Endometrial microvascular endothelial cells (primary cell): ENCODE results near the gene YJU2. TPM values are rescaled to one million over a fixed set of nuclear protein-coding genes. Genes with fewer than 3 reads are reported as not detected.
"Not testable (repeated sequence)": the region's sequence is repeated elsewhere in the genome, so short reads cannot be mapped to it uniquely, and the experiment has no call there.

Source experiments
- in situ Hi-C: cut with HindIII; loops from 2 replicates; pipeline ENCODE4 v1.10.0; 2017; ENCODE audit warnings: low sequenced_read_pairs, low pct_unique_long_range_greater_than_20kb; ENCODE audit errors: inconsistent ontology term
- total RNA-seq: library from RNA; depleted of rRNA; stranded (reverse); fragments of >200 nt; gene quantifications from one replicate; pipeline ENCODE4 v1.2.3, GENCODE V29; 2015; ENCODE audit errors: inconsistent ontology term

YJU2 gene
- total RNA-seq, 1 donor from 2014 or later: 39.5 TPM

DNA sequence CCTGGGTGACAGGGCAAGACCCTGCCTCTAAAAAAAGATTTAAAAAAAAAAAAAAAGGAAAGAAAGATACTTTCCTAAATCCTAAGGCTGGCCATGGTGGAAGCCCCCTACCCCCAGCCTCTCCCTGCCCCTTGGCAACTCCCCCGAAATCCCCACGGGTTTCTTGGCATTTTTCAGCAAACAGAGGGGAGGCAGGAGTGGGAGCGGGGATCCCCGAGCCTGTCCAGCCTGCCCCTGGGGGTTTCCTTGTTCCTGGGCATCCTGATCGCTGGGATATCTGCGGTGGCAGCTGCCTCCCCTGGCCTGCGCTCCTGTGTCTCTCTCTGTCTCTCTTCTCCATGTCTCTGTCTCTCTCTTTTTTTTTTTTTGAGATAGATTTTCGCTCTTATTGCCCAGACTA is 21.0 kb upstream of the YJU2 start:
- in situ Hi-C loops: no loop called here

DNA sequence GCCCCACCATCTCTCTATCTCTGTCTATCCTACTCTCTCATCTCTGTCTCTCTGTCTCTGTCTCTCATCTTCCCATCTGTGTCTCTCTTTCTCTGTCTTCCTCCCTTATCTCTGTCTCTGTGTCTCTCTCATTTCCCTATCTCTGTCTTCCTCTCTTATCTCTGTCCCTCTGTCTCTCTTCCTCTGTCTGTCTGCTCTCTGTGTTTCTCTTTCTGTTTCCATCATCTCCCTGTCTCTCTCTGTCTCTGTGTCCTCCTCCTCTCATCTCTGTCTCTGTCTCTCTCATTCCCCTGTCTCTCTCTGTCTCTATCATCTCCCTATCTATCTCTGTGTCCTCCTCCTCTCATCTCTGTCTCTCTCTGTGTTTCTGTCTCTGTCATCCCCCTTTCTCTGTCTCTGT is 19.1 kb upstream of the YJU2 start:
- in situ Hi-C loops: no loop called here

DNA sequence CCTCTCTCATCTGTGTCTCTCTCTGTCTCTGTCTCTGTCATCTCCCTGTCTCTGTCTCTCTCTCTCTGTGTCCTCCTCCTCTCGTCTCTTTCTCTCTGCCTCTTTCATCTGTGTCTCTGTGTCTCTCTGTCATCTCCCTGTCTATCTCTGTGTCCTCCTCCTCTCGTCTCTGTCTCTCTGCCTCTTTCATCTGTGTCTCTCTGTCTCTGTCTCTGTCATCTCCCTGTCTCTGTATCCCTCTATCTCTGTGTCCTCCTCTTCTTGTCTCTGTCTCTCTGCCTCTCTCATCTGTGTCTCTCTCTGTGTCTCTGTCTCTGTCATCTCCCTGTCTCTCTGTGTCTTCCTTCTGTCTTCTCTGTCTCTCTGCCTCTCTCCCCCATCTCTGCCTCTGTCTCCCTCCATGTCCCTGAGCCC is 18.1 kb upstream of the YJU2 start:
- in situ Hi-C loops: no loop called here

DNA sequence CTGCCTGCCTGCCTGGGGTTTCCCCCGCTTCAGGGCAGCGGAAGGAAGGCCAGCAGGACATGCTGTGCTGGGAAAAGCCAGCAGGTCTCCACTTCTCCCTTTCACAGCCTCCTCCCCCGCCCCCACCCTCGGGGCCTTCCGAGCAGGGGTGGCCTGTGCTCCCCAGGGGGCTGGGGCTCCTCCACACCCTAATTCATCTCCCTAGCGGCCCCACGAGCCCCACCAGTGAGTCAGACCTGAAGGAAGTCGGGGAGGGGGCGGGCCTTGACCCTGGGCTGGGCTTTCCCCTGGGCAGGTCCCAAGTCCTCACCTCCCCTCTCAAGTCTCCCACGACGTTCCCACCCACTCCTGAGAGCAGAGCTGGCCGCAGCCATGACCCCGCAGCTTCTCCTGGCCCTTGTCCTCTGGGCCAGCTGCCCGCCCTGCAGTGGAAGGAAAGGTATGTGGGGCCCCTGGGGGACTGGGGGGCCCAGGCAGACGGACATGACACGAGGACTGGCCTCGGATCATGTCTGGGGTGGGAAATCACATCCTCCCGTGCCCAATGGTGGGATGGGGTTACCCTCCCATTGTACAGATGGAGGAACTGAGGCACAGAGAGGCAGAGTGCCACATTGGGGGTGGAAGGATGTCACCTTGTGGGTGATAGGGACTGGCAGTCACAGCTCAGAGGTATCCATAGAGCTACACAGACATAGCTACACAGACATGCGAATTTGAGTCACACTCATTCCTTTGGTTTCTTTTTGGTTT is 17.5 kb upstream of the YJU2 start, which contains the start of gene EBI3:
Gene EBI3 (plus strand): TSS at position 345 of the 753 bp plus-strand sequence. CDS start 28 bp downstream, at position 373.
- in situ Hi-C loops: no loop called here

DNA sequence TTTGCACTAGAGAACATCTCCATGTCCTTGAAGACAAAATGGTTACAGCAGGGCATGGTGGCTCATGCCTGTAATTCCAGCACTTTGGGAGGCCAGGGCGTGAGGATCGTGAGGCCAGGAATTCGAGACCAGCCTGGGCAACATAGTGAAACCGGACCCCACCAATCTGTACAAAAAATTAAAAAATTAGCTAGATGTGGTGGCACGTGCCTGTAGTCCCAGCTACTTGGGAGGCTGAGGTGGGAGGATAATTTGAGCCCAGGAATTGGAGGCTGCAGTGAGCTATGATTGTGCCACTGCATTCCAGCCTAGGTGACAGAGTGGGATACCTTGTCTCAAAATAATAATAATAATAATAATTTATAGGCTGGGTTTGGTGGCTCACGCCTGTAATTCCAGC is 16.6 kb upstream of the YJU2 start:
- in situ Hi-C loops: not testable (repeated sequence)

DNA sequence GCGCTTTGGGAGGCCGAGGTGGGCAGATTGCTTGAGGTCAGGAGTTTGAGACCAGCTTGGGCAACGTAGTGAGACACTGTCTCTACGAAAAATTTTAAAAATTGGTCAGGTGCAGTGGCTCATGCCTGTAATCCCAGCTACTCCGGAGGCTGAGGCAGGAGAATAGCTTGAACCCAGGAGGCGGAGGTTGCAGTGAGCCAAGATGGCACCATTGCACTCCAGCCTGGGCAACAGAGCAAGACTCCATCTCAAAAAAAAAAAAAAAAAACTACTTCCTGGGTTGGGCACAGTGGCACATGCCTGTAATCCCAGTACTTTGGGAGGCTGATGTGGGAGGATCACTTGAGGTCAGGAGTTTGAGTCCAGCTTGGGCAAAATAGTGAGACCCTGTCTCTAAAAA is 15.4 kb upstream of the YJU2 start:
- in situ Hi-C loops: not testable (repeated sequence)

DNA sequence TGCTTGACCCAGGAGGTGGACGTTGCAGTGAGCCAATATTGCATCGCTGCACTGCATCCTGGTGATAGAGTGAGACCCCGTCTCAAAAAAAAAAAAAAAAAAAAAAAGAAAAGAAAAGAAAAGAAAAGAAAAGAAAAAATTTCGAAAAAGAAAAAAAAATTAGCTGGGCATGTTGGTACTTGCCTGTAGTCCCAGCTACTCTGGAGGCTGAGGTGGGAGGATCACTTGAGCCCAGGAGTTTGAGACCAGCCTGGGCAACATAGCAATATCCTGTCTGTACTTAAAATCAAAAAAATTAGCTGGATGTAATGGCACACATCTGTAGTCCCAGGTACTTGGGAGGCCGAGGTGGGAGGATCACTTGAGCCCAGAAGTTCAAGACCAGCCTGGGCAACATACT is 14.7 kb upstream of the YJU2 start:
- in situ Hi-C loops: not testable (repeated sequence)

DNA sequence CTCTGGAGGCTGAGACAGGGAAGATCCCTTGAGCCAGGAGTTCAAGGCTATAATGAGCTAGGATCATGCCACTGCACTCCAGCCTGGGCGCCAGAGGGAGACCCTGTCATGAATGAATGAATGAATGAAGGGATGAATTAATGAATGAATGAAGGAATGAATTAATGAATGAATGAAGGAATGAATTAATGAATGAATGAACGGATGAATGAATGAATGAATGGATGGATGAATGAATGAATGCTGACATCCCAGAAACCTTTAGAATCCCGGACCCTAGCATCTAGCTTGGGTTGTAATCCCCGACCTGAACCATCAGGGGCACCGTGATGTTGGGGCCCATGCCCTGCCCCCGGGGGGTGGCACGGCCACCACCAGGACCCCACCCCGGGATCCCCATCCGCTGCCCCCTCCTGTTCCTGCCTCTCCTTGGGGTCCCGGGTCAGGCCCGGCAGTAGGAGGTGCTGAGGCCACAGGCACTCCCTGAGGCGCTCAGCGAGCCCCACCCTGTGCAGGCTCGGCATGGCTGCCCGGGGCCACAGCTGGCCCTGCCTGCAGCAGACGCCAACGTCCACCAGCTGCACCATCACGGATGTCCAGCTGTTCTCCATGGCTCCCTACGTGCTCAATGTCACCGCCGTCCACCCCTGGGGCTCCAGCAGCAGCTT is 14.1 kb upstream of the YJU2 start:
- in situ Hi-C loops: no loop called here

DNA sequence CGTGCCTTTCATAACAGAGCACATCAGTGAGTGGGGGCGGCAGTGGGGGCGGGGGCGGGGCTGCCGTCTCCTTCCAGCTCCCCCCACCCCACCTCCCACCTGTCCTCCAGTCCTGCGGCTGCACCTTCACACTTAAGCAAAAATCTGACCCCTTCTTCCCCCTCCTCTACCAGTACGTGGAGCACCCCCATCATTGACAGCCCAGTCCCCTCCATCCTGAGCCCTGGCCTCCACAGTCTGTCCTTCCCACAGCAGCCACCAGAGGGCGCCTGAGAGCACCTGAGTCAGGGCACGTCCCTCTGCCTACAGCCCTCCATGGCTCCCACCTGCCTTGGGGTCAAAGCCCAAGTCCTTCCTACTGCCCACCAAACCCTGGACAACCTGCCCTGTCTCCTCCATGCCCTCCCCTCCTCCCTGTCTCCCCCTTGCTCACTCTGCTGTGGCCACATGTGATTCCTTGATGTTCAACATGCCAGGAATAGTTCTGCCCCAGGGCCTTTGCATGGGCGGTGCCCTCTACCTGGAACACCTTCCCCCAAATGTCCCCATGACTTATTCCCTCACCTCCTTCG is 13.5 kb upstream of the YJU2 start:
- in situ Hi-C loops: no loop called here

DNA sequence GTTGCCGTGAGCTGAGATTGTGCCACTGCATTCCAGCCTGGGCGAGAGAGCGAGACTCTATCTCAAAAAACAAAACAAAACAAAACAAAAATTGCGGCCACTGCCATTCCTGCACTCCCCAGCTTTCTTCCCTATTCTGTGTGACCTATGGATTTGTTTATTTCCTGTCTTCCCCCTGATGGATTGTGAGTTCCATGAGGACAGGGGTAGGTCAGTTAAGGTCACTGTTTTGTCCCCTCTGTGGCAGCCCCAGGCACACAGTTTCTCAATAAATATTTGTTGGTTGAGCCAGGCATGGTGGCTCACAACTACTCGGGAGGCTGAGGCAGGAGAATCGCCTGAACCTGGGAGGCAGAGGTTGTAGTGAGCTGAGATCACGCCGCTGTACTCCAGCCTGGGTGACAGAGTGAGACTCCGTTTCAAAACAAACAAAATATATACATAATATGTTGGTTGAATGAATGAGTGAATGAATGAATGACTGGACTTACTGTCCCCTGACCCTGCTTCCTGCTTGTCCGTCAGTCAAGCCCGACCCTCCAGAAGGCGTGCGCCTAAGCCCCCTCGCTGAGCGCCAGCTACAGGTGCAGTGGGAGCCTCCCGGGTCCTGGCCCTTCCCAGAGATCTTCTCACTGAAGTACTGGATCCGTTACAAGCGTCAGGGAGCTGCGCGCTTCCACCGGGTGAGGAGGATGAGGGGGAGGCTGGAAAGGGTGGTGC is 12.6 kb upstream of the YJU2 start:
- in situ Hi-C loops: no loop called here

DNA sequence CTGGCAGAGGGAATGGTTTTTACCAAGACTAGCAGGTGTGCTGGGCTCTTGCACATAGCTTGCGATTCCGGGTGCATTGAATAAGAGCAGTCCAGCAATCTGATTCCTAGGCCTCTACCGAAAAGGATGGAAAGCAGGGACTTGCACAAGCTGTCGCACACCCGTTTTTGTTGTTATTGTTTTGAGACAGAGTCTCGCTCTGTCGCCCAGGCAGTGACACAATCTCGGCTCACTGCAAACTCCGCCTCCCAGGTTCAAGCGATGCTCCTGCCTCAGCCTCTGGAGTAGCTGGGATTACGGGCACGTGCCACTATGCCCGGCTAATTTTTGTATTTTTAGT is 12.0 kb upstream of the YJU2 start:
- in situ Hi-C loops: no loop called here

DNA sequence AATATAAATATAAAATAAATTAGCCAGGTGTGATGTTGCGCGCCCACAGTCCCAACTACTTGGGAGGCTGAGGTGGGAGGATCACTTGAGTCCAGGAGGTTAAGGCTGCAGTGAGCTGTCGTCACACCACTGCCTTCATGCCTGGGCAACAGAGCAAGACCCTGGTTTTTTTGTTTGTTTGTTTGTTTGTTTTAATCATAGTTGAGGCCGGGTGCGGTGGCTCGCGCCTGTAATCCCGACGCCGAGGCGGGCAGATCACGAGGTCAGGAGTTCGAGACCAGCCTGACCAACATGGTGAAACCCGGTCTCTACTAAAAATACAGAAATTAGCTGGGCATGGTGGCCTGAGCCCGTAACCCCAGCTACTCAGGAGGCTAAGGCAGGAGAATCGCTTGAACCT is 9.4 kb upstream of the YJU2 start:
- in situ Hi-C loops: not testable (repeated sequence)

DNA sequence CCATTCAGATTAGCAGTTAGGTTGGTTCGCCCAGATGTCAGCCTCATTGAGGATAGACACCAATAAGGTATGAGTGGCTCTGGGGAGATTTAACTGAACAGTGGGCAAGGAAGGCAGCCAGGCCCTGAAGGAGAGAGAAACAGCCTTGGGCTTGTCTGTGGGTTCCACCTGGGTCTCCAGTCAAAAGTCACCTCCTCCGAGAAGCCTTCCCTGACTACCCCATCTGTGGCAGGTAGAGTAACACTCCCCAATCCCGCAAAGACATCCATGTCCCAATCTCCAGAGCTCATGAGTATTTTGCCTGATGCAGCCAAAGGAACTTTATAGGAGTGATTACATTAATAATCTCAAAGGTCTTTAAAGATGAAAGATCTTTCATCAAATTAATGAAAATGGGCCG is 8.0 kb upstream of the YJU2 start:
- in situ Hi-C loops: no loop called here

DNA sequence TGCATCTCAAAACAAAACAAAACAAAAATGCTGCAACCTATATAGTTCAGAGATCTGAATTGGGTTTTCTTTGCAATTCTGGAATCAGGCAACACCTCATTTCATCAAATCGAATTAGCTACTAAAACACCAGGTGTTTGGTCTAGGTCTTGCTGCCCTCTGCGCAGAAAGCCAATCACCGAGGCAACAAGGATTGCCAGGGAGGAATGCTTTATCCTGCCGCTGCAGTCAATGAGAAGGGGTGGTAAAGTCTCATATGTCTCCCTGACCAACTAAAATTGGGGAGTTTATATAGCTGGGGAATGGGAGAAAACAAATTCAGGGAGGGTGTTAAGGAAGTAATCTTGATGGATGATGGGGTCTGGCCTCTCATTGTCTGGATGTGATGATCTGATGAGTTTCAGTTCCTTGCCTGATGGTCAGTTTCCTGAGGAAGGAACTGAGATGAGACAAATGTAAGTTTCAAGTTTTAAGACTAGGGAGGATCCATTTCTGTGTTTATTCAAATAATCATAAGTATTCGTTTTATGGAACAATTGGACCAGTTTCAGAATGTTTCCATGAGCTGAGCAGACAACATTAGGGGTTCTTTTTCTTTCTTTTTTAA is 5.0 kb upstream of the YJU2 start:
- in situ Hi-C loops: no loop called here

DNA sequence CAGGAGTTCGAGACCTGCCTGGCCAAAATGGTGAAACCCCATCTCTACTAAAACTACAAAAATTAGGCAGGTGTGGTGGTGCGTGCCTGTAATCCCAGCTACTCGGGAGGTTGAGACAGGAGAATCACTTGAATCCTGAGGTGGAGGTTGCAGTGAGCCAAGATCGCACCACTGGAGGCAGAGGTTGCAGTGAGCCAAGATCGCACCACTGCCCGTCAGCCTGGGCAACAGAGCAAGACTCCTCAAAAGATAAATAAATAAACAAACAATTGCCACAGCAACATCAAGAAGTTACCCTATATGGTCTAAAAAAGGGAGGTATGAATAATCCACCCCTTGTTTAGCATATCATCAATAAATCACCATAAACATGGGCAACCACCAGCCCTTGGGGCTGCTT is 942 bp upstream of the YJU2 start:
- in situ Hi-C loops: not testable (repeated sequence)

DNA sequence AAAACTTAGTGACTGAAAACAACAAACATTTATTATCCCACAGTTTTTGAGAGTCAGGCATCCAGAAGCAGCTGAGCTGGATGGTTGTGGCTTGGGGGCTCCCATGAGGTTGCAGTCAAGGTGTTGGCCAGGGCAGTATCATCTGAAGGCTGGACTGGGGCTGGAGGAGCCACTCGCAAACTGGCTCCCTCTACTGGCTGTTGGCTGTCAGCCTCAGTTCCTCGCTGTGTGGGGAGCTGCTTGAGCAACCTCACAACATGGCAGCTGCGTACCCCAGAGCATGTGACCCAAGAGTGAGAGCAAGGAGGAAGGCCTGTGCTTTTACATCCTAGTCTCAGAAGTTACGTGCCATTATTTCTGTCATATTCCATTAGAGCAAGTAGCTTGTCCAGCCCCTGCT is 9.7 kb downstream of the YJU2 start:
- in situ Hi-C loops: no loop called here

DNA sequence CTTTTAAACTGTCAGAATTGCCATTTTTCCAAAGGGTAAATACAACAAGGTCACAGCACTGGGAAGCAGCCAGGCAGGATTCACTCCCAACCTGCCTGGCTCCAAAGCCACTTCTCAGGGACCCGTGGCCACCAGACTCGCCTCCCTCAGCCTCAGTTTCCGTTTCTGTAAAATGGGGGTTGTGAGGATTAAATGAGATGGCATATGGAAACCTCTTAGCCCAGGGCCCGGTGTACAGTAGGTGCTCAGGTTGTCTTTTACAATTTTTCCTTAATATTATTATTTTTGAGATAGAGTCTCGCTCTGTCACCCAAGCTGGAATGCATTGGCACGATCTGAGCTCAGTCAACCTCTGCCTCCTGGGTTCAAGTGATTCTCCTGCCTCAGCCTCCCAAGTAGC is 10.1 kb downstream of the YJU2 start:
- in situ Hi-C loops: no loop called here

DNA sequence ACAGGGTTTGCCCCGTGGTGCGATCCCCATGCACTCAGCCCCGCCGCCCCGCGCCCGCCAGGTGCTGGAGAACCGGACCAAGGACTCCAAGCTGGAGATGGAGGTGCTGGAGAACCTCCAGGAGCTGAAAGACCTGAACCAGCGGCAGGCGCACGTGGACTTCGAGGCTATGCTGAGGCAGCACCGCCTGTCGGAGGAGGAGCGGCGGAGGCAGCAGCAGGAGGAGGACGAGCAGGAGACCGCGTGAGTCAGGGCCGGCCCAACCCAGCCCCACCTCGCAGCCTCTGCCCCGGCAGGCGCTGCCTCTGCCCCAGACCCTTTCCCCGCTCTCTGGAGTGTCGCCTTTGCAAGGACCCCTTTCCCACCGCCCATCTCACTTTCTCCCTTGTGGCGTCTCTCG is 11.3 kb downstream of the YJU2 start:
- in situ Hi-C loops: no loop called here

DNA sequence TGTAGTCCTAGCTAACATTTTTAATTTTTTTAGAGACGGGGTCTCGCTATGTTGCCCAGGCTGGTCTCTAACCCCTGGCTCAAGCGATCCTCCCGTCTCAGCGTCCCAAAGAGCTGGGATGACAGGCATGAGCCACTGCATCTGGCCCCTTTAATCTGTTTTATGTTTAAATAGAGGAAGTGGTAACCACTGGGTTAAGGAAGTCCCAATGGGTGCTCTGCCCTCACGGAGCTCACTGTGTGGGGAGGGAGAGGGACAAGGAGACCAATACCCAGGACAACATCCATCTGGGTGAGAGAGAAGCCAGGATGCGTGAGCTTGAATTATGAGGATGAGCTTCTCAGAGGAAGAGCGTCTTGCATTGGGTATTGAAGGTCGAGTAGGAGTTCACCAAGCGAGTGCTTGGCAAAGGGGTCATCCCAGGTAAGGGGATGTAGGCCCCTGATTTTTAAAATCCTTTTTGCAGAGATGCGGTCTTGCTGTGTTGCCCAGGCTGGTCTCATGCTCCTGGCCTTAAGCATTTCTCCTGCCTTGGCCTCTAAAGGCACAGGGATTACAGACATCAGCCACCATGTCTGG is 13.8 kb downstream of the YJU2 start:
- in situ Hi-C loops: no loop called here
